H1 (cell line): Measurements from ENCODE around the gene KCNMB2. TPM values are rescaled to one million over a fixed set of nuclear protein-coding genes. Genes with fewer than 3 reads are reported as not detected.

ENCODE experiments used
- ATF2 ChIP-seq: IDR thresholded peaks from 2 replicates; pipeline ENCODE4 v1.6.1; 2012; ENCODE audit warnings: low read length, inconsistent platforms
- CHD2 ChIP-seq: IDR thresholded peaks from 2 replicates; pipeline ENCODE4 v1.6.1; 2012; ENCODE audit warnings: low read length, improper control_type of control experiment
- RAD21 ChIP-seq, 2 experiments: IDR thresholded peaks in 1 of 2; conservative IDR thresholded peaks in 1 of 2; 2 replicates each; pipeline ENCODE4 v1.6.1; 2011; ENCODE audit warnings: low read depth in 2 of 2, low read length in 2 of 2, improper control_type of control experiment in 1 of 2, inconsistent platforms in 1 of 2, mild to moderate bottlenecking in 1 of 2, moderate library complexity in 1 of 2
- polyA plus RNA-seq, 7 experiments: library from polyadenylated mRNA; depleted of rRNA in 3 of 7; stranded (reverse) in 5 of 7; unstranded in 2 of 7; fragments of >200 nt in 5 of 7; fragments of 200-250 nt in 2 of 7; gene quantifications; 1 replicate in 5 of 7; 2 replicates in 1 of 7; 4 replicates in 1 of 7; pipeline versions ENCODE4 v1.2.1 to v1.2.3, GENCODE V29; 2011 to 2013; ENCODE audit warnings: missing spikeins in 2 of 7, mixed read lengths in 2 of 7
- total RNA-seq: library from RNA; stranded (reverse); fragmentation: NEBNext Ultra II Directional; extraction: Animal tissue kit (Norgen Biotek cat#: 25700); gene quantifications from 2 replicates; pipeline ENCODE4 v1.2.1, GENCODE V29; 2021

The KCNMB2 gene
- total and polyA plus RNA-seq, 2 of the 8 experiments (the other 6 are each of a cell fraction or from before 2014, with no cell fraction given): not detected

- TF ChIP-seq ATF2 (no peak), CHD2 (no peak), RAD21 (IDR thresholded peaks at IDR 0.05 in 1 of 2, conservative IDR thresholded peaks at IDR 0.05 in 1 of 2; ENCODE audit: low read depth in 2 of 2, low read length in 2 of 2) (no peak)
Observed at GRCh38 chr3:178875157-178875556, 338.9 kb downstream of the KCNMB2 start (continued).
